Liver (tissue), 9 donors: ENCODE measurements around the gene ITM2C. TPM values are rescaled to one million over a fixed set of nuclear protein-coding genes. Genes with fewer than 3 reads are reported as not detected.

ENCODE experiments used
- DNase-seq: peaks from one replicate; pipeline ENCODE4 v3.0.0-alpha.2; 2017; ENCODE audit warnings: low spot score
- H3K27ac ChIP-seq, 2 donors: one replicate each; pipeline ENCODE4 v1.7.0; 2013; ENCODE audit warnings: inconsistent platforms in 2 of 2, low read length in 2 of 2, control low read depth in 1 of 2, low read depth in 1 of 2, mild to moderate bottlenecking in 1 of 2
- H3K27me3 ChIP-seq, 4 donors: one replicate each; pipeline versions ENCODE4 v1.6.1 to v1.7.0; 2013; ENCODE audit warnings: low read length in 3 of 4, inconsistent platforms in 1 of 4, mild to moderate bottlenecking in 1 of 4, moderate library complexity in 1 of 4; ENCODE audit not compliant: control insufficient read depth in 4 of 4, insufficient read depth in 4 of 4
- H3K36me3 ChIP-seq, 4 donors: one replicate each; pipeline versions ENCODE4 v1.6.1 to v1.7.0; 2013; ENCODE audit warnings: low read length in 3 of 4, mild to moderate bottlenecking in 3 of 4, low read depth in 1 of 4, moderate library complexity in 1 of 4; ENCODE audit not compliant: control insufficient read depth in 4 of 4, insufficient read depth in 3 of 4
- H3K4me1 ChIP-seq, 4 donors: one replicate each; pipeline versions ENCODE4 v1.6.1 to v1.7.0; 2013; ENCODE audit warnings: low read length in 3 of 4, mild to moderate bottlenecking in 3 of 4, moderate library complexity in 1 of 4; ENCODE audit not compliant: control insufficient read depth in 4 of 4, insufficient read depth in 4 of 4
- H3K4me3 ChIP-seq, 3 donors: one replicate each; pipeline versions ENCODE4 v1.6.1 to v1.7.0; 2013; ENCODE audit warnings: low read length in 3 of 3, control low read depth in 1 of 3, low read depth in 1 of 3, mild to moderate bottlenecking in 1 of 3
- H3K9ac ChIP-seq, 2 donors: one replicate each; pipeline ENCODE4 v1.7.0; 2013; ENCODE audit warnings: low read length in 2 of 2, mild to moderate bottlenecking in 2 of 2, moderate library complexity in 2 of 2, control low read depth in 1 of 2, low read depth in 1 of 2
- H3K9me3 ChIP-seq, 4 donors: one replicate each; pipeline versions ENCODE4 v1.6.1 to v1.7.0; 2013; ENCODE audit warnings: low read length in 3 of 4; ENCODE audit not compliant: control insufficient read depth in 4 of 4
- EGR1 ChIP-seq, 2 donors: IDR thresholded peaks; 2 replicates each; pipeline ENCODE4 v1.6.1; 2016 to 2018; ENCODE audit warnings: antibody characterized with exemption in 2 of 2, low read depth in 2 of 2
- FOXA1 ChIP-seq: IDR thresholded peaks from 2 replicates; pipeline ENCODE4 v1.6.1; 2016; ENCODE audit warnings: antibody characterized with exemption
- FOXA2 ChIP-seq: IDR thresholded peaks from 2 replicates; pipeline ENCODE4 v1.6.1; 2016; ENCODE audit warnings: antibody characterized with exemption
- GABPA ChIP-seq, 2 donors: IDR thresholded peaks in 1 of 2; conservative IDR thresholded peaks in 1 of 2; 2 replicates each; pipeline ENCODE4 v1.6.1; 2016; ENCODE audit warnings: antibody characterized with exemption in 2 of 2, mild to moderate bottlenecking in 1 of 2, moderate library complexity in 1 of 2
- HNF4A ChIP-seq, 2 donors: conservative IDR thresholded peaks; 2 replicates each; pipeline ENCODE4 v1.6.1; 2016; ENCODE audit warnings: antibody characterized with exemption in 2 of 2, mild to moderate bottlenecking in 2 of 2
- HNF4G ChIP-seq: IDR thresholded peaks from 2 replicates; pipeline ENCODE4 v1.6.1; 2016; ENCODE audit warnings: antibody characterized with exemption
- JUND ChIP-seq, 2 donors: IDR thresholded peaks; 2 replicates each; pipeline ENCODE4 v1.6.1; 2016; ENCODE audit warnings: antibody characterized with exemption in 2 of 2
- NR2F2 ChIP-seq: IDR thresholded peaks from 2 replicates; pipeline ENCODE4 v1.6.1; 2016; ENCODE audit warnings: antibody characterized with exemption
- RAD21 ChIP-seq, 2 donors: IDR thresholded peaks; 2 replicates each; pipeline ENCODE4 v1.6.1; 2016; ENCODE audit warnings: antibody characterized with exemption in 2 of 2, mild to moderate bottlenecking in 2 of 2
- RXRA ChIP-seq, 2 donors: IDR thresholded peaks; 2 replicates each; pipeline ENCODE4 v1.6.1; 2017 to 2018; ENCODE audit warnings: antibody characterized with exemption in 2 of 2, mild to moderate bottlenecking in 1 of 2
- SP1 ChIP-seq: IDR thresholded peaks from 2 replicates; pipeline ENCODE4 v1.6.1; 2018; ENCODE audit warnings: antibody characterized with exemption, mild to moderate bottlenecking
- TAF1 ChIP-seq: conservative IDR thresholded peaks from 2 replicates; pipeline ENCODE4 v1.6.1; 2016; ENCODE audit warnings: antibody characterized with exemption, mild to moderate bottlenecking
- YY1 ChIP-seq: IDR thresholded peaks from 2 replicates; pipeline ENCODE4 v1.6.1; 2016; ENCODE audit warnings: antibody characterized with exemption, mild to moderate bottlenecking
- WGBS: extraction: QIAGEN DNeasy Blood & Tissue Kit; methylation state at CpG from one replicate; pipeline ENCODE4 v1.1.7; 2013; 5-methylcytosine and 5-hydroxymethylcytosine counted together
- polyA plus RNA-seq, 2 donors: library from polyadenylated mRNA; stranded (reverse) in 1 of 2; unstranded in 1 of 2; fragments of 200-250 nt in 1 of 2; fragments of >200 nt in 1 of 2; fragmentation: Nextera tagmentation in 1 of 2; extraction: Ambion mirVana in 1 of 2; gene quantifications; one replicate each; pipeline versions ENCODE4 v1.2.1 to v1.2.3, GENCODE V29; 2013 to 2015
- total RNA-seq, 2 donors: library from RNA; depleted of rRNA; stranded (reverse); fragments of >200 nt; gene quantifications; one replicate each; pipeline ENCODE4 v1.2.3, GENCODE V29; 2014
- TF ChIP-seq, protein P1 (sequence below): IDR thresholded peaks from 2 replicates; pipeline ENCODE4 v1.6.1; 2016; ENCODE audit warnings: antibody characterized with exemption
- TF ChIP-seq, protein P2 (sequence below): fragments of 150-350 bp; IDR thresholded peaks from 2 replicates; pipeline ENCODE4 v1.5.1; 2017; ENCODE audit warnings: improper control_type of control experiment, low read depth, low read length; ENCODE audit not compliant: missing input control
- TF ChIP-seq, protein P3 (sequence below): IDR thresholded peaks from 2 replicates; pipeline ENCODE4 v1.6.1; 2016; ENCODE audit warnings: antibody characterized with exemption, mild to moderate bottlenecking
- TF ChIP-seq, protein P4 (sequence below): IDR thresholded peaks from 2 replicates; pipeline ENCODE4 v1.6.1; 2016; ENCODE audit warnings: antibody characterized with exemption
- TF ChIP-seq, protein P5 (sequence below): IDR thresholded peaks from 2 replicates; pipeline ENCODE4 v1.6.1; 2016; ENCODE audit warnings: antibody characterized with exemption
- donor health status: healthy.
- donor health status: healthy.
- donor health status: healthy.
- donor health status: healthy.
- donor health status: healthy.

Gene ITM2C
- total and polyA plus RNA-seq, 4 donors, result 13.6 to 45.2 (median 27.6) TPM

DNA sequence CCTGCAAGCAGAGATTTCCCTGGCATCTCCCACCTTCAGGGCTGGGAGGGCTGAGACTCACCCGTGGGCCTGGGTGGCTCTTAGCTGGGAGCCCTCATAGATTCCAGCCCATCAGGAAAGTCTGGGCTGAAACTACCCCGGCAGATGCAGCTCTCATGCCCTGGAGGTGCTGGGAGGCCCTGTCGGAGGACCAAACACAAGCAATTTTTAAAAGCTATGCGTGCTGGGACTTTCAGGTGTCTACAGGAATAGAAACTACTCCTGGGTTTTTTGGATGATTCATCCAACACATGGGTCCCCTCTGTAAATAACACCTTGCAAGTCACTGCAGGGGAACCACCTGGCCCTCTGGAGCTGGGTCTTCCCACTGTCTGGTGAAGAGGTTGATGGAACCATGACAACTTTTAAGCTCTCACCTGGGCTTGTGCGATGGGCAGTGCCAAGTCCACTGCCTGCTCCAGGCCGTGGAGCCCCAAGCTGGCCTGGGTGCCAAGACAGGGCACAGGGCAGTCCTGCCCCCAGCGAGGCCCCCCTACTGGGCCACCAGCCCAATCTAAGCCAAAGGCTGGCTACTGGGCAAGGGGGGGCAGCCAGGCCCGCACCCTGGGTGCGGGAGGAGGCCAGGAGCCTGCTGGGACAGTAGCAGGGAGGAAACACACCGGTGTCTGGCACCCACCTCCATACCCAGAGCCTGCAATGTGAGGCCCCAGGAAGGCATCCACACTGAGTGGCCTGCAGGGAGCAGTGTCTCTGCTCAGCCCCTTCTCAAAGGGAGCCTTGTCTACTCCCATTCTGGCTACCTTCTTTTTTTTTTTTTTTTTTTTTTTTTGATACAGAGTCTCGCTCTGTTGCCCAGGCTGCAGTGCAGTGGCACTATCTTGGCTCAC, 61.4 kb downstream of the ITM2C start:
- 91% methylated on average over 11 of the region's 11 CpGs for WGBS
- Histone ChIP-seq H3K27ac (no peak overlapping the region), H3K27me3 (no peaks in the 10 kb centered on the region), H3K4me1 (no peaks in the 10 kb centered on the region), H3K36me3 (no peaks in the 10 kb centered on the region), H3K9me3 (no peaks in the 10 kb centered on the region), H3K4me3 (no peak overlapping the region), H3K9ac (no peak overlapping the region)
- DNase-seq, result no peak
- TF ChIP-seq, protein P1, sequence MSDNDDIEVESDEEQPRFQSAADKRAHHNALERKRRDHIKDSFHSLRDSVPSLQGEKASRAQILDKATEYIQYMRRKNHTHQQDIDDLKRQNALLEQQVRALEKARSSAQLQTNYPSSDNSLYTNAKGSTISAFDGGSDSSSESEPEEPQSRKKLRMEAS, result no peak
- TF ChIP-seq EGR1 (IDR thresholded peaks at IDR 0.05; ENCODE audit: low read depth in 2 of 2) (no peak), JUND (IDR thresholded peaks at IDR 0.05) (no peak), YY1 (no peak), HNF4A (conservative IDR thresholded peaks at IDR 0.05) (no peak), GABPA (IDR thresholded peaks at IDR 0.05 in 1 of 2, conservative IDR thresholded peaks at IDR 0.05 in 1 of 2) (no peak), RXRA (IDR thresholded peaks at IDR 0.05) (no peak), FOXA1 (no peak), HNF4G (no peak), FOXA2 (no peak), SP1 (no peak), TAF1 (no peak), NR2F2 (no peak), RAD21 (IDR thresholded peaks at IDR 0.05) (no peak)
- TF ChIP-seq, protein P2, sequence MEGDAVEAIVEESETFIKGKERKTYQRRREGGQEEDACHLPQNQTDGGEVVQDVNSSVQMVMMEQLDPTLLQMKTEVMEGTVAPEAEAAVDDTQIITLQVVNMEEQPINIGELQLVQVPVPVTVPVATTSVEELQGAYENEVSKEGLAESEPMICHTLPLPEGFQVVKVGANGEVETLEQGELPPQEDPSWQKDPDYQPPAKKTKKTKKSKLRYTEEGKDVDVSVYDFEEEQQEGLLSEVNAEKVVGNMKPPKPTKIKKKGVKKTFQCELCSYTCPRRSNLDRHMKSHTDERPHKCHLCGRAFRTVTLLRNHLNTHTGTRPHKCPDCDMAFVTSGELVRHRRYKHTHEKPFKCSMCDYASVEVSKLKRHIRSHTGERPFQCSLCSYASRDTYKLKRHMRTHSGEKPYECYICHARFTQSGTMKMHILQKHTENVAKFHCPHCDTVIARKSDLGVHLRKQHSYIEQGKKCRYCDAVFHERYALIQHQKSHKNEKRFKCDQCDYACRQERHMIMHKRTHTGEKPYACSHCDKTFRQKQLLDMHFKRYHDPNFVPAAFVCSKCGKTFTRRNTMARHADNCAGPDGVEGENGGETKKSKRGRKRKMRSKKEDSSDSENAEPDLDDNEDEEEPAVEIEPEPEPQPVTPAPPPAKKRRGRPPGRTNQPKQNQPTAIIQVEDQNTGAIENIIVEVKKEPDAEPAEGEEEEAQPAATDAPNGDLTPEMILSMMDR, result no peak
- TF ChIP-seq, protein P3, sequence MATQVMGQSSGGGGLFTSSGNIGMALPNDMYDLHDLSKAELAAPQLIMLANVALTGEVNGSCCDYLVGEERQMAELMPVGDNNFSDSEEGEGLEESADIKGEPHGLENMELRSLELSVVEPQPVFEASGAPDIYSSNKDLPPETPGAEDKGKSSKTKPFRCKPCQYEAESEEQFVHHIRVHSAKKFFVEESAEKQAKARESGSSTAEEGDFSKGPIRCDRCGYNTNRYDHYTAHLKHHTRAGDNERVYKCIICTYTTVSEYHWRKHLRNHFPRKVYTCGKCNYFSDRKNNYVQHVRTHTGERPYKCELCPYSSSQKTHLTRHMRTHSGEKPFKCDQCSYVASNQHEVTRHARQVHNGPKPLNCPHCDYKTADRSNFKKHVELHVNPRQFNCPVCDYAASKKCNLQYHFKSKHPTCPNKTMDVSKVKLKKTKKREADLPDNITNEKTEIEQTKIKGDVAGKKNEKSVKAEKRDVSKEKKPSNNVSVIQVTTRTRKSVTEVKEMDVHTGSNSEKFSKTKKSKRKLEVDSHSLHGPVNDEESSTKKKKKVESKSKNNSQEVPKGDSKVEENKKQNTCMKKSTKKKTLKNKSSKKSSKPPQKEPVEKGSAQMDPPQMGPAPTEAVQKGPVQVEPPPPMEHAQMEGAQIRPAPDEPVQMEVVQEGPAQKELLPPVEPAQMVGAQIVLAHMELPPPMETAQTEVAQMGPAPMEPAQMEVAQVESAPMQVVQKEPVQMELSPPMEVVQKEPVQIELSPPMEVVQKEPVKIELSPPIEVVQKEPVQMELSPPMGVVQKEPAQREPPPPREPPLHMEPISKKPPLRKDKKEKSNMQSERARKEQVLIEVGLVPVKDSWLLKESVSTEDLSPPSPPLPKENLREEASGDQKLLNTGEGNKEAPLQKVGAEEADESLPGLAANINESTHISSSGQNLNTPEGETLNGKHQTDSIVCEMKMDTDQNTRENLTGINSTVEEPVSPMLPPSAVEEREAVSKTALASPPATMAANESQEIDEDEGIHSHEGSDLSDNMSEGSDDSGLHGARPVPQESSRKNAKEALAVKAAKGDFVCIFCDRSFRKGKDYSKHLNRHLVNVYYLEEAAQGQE, result no peak
- TF ChIP-seq, protein P4, sequence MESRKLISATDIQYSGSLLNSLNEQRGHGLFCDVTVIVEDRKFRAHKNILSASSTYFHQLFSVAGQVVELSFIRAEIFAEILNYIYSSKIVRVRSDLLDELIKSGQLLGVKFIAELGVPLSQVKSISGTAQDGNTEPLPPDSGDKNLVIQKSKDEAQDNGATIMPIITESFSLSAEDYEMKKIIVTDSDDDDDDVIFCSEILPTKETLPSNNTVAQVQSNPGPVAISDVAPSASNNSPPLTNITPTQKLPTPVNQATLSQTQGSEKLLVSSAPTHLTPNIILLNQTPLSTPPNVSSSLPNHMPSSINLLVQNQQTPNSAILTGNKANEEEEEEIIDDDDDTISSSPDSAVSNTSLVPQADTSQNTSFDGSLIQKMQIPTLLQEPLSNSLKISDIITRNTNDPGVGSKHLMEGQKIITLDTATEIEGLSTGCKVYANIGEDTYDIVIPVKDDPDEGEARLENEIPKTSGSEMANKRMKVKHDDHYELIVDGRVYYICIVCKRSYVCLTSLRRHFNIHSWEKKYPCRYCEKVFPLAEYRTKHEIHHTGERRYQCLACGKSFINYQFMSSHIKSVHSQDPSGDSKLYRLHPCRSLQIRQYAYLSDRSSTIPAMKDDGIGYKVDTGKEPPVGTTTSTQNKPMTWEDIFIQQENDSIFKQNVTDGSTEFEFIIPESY, result no peak
- TF ChIP-seq, protein P5, sequence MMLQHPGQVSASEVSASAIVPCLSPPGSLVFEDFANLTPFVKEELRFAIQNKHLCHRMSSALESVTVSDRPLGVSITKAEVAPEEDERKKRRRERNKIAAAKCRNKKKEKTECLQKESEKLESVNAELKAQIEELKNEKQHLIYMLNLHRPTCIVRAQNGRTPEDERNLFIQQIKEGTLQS, result no peak
